PFSK-1 (cell line): ENCODE measurements around the gene DGCR8.

Experiments
- SIN3A ChIP-seq: IDR thresholded peaks from 2 replicates; pipeline ENCODE4 v1.6.1; 2012; ENCODE audit warnings: mild to moderate bottlenecking, low read length, moderate library complexity, borderline replicate concordance; ENCODE audit not compliant: insufficient read depth
- TAF1 ChIP-seq: IDR thresholded peaks from 2 replicates; pipeline ENCODE4 v1.6.1; 2012; ENCODE audit warnings: low read length, control low read depth, borderline replicate concordance; ENCODE audit not compliant: insufficient read depth

DNA sequence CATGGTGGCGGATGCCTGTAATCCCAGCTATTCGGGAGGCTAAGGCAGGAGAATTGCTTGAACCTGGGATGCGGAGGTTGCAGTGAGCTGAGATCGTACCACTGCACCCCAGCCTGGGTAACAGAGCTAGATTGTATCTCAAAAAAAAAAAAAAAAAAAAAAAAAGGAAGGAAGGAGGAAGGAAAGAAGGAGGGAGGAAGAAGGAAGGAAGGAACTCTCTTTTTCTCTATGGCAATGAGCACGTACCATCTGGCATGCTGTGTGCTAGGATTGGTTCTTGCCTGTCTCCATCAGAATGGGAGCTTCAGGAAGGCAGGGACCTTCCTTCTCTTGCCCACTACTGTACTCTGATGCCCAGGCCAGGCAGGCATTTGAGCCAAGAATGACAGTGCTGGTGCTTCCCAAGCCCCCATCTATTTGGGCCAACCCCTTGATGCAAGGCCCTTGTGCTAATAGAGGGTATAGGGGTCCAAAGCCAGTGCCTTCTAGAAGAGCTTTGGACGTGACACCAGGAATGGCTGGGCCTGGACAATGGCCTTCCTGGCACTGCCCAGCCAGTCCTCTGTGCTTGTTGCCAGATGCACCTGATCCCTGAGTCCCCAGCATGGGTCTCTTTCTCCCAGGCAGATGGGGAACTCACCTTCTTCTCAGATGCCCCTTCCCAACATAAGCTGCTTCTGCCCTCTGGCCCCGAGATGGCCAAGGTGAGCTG is 10.6 kb upstream of the DGCR8 start:
- TF ChIP-seq TAF1 (no peak), SIN3A (no peak)
